ENCODE measurements around the gene ZSCAN22.

GRCh38 chr19:58278541-58279041 is 48.2 kb upstream of the ZSCAN22 start, which contains the start of gene ZNF8:
- no peak for TF ChIP-seq CTCF (conservative IDR thresholded peaks at IDR 0.05)
- no peak for TF ChIP-seq EZH2 (IDR thresholded peaks at IDR 0.05; ENCODE audit: low read depth)

Data from PC-9 (cell line).